NT2/D1 (cell line): Measurements from ENCODE around the gene TMEM169.

ENCODE experiments used
- SUZ12 ChIP-seq: IDR thresholded peaks from 2 replicates; pipeline ENCODE4 v1.6.1; 2011; ENCODE audit not compliant: insufficient read length, insufficient read depth; ENCODE audit errors: extremely low read depth
- YY1 ChIP-seq: IDR thresholded peaks from 2 replicates; pipeline ENCODE4 v1.6.1; 2011; ENCODE audit not compliant: insufficient read length, insufficient read depth

GRCh38 chr2:216126943-216127342 lies 45.2 kb downstream of the TMEM169 start:
- TF ChIP-seq YY1 (no peak), SUZ12 (no peak)
